Astrocyte of the cerebellum (primary cell): ENCODE results near the gene DOK5.
"Not testable (repeated sequence)": the region's sequence is repeated elsewhere in the genome, so short reads cannot be mapped to it uniquely, and the experiment has no call there.

Experiments
- DNase-seq: peaks from one replicate; pipeline ENCODE4 v3.0.0-alpha.2; 2011; ENCODE audit warnings: low read depth
- H3K4me3 ChIP-seq: 2 replicates; pipeline ENCODE4 v1.5.1; 2011; ENCODE audit warnings: mild to moderate bottlenecking, low read depth, low read length, moderate library complexity
- CTCF ChIP-seq: IDR thresholded peaks from 2 replicates; pipeline ENCODE4 v1.5.1; 2012; ENCODE audit warnings: low read length, low read depth, moderate library complexity, mild to moderate bottlenecking; ENCODE audit errors: missing control alignments
- in situ Hi-C: cut with HindIII; loops from 2 replicates; pipeline ENCODE4 v1.10.0; 2017; ENCODE audit warnings: low sequenced_read_pairs

DOK5 gene

GRCh38 chr20:54474866-54475265 is 527 bp upstream of the DOK5 start:
- peak overlapping the region; percentile 94 for H3K4me3 ChIP-seq
- TF ChIP-seq CTCF, result no peak

GRCh38 chr20:54476169-54477009 is 996 bp downstream of the DOK5 start:
- in situ Hi-C loops, result no loop called here
- peak overlapping the region; percentile 94 for H3K4me3 ChIP-seq
- no peak for TF ChIP-seq CTCF
- DNase-seq, result no peak

More at GRCh38 chr20:54474866-54475265, 527 bp upstream of the DOK5 start:
- DNase-seq, result no peak
- in situ Hi-C loops, result no loop called here

GRCh38 chr20:54477191-54477955 is 2.0 kb downstream of the DOK5 start:
- TF ChIP-seq CTCF, result no peak

GRCh38 chr20:54479138-54479906 is 3.9 kb downstream of the DOK5 start:
- in situ Hi-C loops, result no loop called here
- peak; percentile 57 for TF ChIP-seq CTCF
- H3K4me3 ChIP-seq, result no peak overlapping the region
- no peak for DNase-seq

More at GRCh38 chr20:54477191-54477955, 2.0 kb downstream of the DOK5 start:
- in situ Hi-C loops, result no loop called here
- peak overlapping the region; percentile 94 for H3K4me3 ChIP-seq
- DNase-seq, result peak; percentile 74

- DNase-seq, H3K4me3 ChIP-seq, in situ Hi-C loops: not testable (repeated sequence)
Observed at GRCh38 chr20:54479937-54480336, 4.5 kb downstream of the DOK5 start.

GRCh38 chr20:54481442-54481841 is 6.0 kb downstream of the DOK5 start:
- no peak overlapping the region for H3K4me3 ChIP-seq
- DNase-seq, result no peak
- in situ Hi-C loops, result no loop called here
- TF ChIP-seq CTCF, result no peak
